ENCODE data around the gene APP.

APP gene

GRCh38 chr21:26106562-26106961 is 64.0 kb downstream of the APP start:
- in situ Hi-C loops (cut with MboI; ENCODE audit: low sequenced_read_pairs, unreplicated experiment) = no loop called here
- no peak for DNase-seq (ENCODE audit: low spot score)
- TF ChIP-seq CTCF (IDR thresholded peaks at IDR 0.05; ENCODE audit: borderline replicate concordance, control extremely low read depth, extremely low read depth, insufficient read depth, missing control alignments) = no peak

GRCh38 chr21:26105819-26106218 is 64.8 kb downstream of the APP start:
- TF ChIP-seq CTCF (IDR thresholded peaks at IDR 0.05; ENCODE audit: borderline replicate concordance, control extremely low read depth, extremely low read depth, insufficient read depth, missing control alignments) = no peak
- DNase-seq (ENCODE audit: low spot score) = no peak
- in situ Hi-C loops (cut with MboI; ENCODE audit: low sequenced_read_pairs, unreplicated experiment) = no loop called here

GRCh38 chr21:26100573-26100972 is 70.0 kb downstream of the APP start:
- DNase-seq (ENCODE audit: low spot score) = no peak
- in situ Hi-C loops (cut with MboI; ENCODE audit: low sequenced_read_pairs, unreplicated experiment) = no loop called here

GRCh38 chr21:26099610-26100219 is 70.9 kb downstream of the APP start:
- no peak for DNase-seq (ENCODE audit: low spot score)
- in situ Hi-C loops (cut with MboI; ENCODE audit: low sequenced_read_pairs, unreplicated experiment) = no loop called here
- TF ChIP-seq CTCF (IDR thresholded peaks at IDR 0.05; ENCODE audit: borderline replicate concordance, control extremely low read depth, extremely low read depth, insufficient read depth, missing control alignments) = no peak

More at GRCh38 chr21:26100573-26100972, 70.0 kb downstream of the APP start:
- TF ChIP-seq CTCF (IDR thresholded peaks at IDR 0.05; ENCODE audit: borderline replicate concordance, control extremely low read depth, extremely low read depth, insufficient read depth, missing control alignments) = no peak

GRCh38 chr21:26098772-26099397 is 71.7 kb downstream of the APP start:
- DNase-seq (ENCODE audit: low spot score) = no peak
- in situ Hi-C loops (cut with MboI; ENCODE audit: low sequenced_read_pairs, unreplicated experiment) = no loop called here
- TF ChIP-seq CTCF (IDR thresholded peaks at IDR 0.05; ENCODE audit: borderline replicate concordance, control extremely low read depth, extremely low read depth, insufficient read depth, missing control alignments) = no peak

- in situ Hi-C loops (cut with MboI; ENCODE audit: low sequenced_read_pairs, unreplicated experiment) = no loop called here
- DNase-seq (ENCODE audit: low spot score) = no peak
- TF ChIP-seq CTCF (IDR thresholded peaks at IDR 0.05; ENCODE audit: borderline replicate concordance, control extremely low read depth, extremely low read depth, insufficient read depth, missing control alignments) = no peak
These were observed 73.1 kb downstream of the APP start for GRCh38 chr21:26097475-26097874.
